Activated naive CD4-positive, alpha-beta T cell treated with anti-CD3 and anti-CD28 coated beads, Interleukin-2, amount 50 U/mL, for 24 hours (primary cell): ENCODE results near the gene PRKD2.
"Not testable (repeated sequence)": the region's sequence is repeated elsewhere in the genome, so short reads cannot be mapped to it uniquely, and the experiment has no call there.

ENCODE experiments used
- H3K27ac Mint-ChIP-seq: one replicate; pipeline ENCODE4 v1.8.0; 2021; ENCODE audit warnings: mild to moderate bottlenecking, mixed read lengths
- H3K27me3 Mint-ChIP-seq: one replicate; pipeline ENCODE4 v1.8.0; 2021; ENCODE audit warnings: mixed read lengths
- H3K36me3 Mint-ChIP-seq: one replicate; pipeline ENCODE4 v1.8.0; 2021; ENCODE audit warnings: mixed read lengths
- H3K4me1 Mint-ChIP-seq: one replicate; pipeline ENCODE4 v1.8.0; 2021; ENCODE audit warnings: mixed read lengths
- H3K4me3 Mint-ChIP-seq: one replicate; pipeline ENCODE4 v1.8.0; 2021; ENCODE audit warnings: mild to moderate bottlenecking, mixed read lengths
- H3K9me3 Mint-ChIP-seq: one replicate; pipeline ENCODE4 v1.8.0; 2021; ENCODE audit warnings: mixed read lengths

The PRKD2 gene

DNA sequence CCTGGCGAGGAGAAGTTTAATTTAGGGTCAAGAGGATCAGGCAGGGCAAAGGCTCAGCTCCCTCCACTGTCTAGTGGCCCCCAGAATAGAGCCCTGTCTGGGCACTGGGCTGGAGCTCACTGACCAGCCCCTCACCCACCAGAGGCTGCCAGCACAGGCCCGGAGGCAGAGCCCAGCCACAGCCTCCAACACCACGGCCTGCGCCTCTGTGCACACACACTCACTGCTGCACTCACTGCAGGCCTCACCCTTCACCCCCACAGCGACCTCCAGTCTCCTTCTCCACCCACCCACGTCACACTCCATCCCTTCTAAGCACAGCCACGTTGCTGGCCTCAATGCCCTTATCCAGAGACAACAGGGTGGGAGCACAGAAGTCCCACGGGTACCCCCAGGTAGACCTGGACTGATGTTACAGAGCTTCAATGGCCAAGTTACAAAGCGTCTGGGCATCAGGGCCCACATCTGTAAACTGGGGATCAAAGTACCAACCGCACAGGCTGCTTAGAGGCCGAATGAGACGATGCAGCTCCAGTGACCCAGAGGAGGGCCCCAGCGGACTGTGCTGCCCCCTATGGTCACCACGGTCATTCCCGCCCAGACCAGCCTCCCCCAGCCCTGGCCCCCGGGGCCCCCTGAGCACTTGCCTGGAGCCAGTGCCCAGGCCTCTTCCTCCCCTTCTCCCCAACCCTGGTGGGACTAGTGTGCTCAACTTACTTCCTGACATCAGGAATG, 4.5 kb upstream of the PRKD2 start:
- no peaks in the 10 kb centered on the region for H3K27me3 Mint-ChIP-seq
- peaks cover 29% of the 10 kb centered on the region for H3K4me1 Mint-ChIP-seq
- H3K36me3 Mint-ChIP-seq: peaks cover 7% of the 10 kb centered on the region
- H3K4me3 Mint-ChIP-seq: no peak overlapping the region
- H3K9me3 Mint-ChIP-seq: no peaks in the 10 kb centered on the region
- H3K27ac Mint-ChIP-seq: no peak overlapping the region

- peak overlapping the region; percentile 59 for H3K27ac Mint-ChIP-seq
- no peaks in the 10 kb centered on the region for H3K9me3 Mint-ChIP-seq
- H3K4me3 Mint-ChIP-seq: no peak overlapping the region
- H3K4me1 Mint-ChIP-seq: peaks cover 30% of the 10 kb centered on the region
- peaks cover 3% of the 10 kb centered on the region for H3K36me3 Mint-ChIP-seq
- no peaks in the 10 kb centered on the region for H3K27me3 Mint-ChIP-seq
Measured at GRCh38 chr19:46720503-46721239, 3.8 kb upstream of the PRKD2 start.

DNA sequence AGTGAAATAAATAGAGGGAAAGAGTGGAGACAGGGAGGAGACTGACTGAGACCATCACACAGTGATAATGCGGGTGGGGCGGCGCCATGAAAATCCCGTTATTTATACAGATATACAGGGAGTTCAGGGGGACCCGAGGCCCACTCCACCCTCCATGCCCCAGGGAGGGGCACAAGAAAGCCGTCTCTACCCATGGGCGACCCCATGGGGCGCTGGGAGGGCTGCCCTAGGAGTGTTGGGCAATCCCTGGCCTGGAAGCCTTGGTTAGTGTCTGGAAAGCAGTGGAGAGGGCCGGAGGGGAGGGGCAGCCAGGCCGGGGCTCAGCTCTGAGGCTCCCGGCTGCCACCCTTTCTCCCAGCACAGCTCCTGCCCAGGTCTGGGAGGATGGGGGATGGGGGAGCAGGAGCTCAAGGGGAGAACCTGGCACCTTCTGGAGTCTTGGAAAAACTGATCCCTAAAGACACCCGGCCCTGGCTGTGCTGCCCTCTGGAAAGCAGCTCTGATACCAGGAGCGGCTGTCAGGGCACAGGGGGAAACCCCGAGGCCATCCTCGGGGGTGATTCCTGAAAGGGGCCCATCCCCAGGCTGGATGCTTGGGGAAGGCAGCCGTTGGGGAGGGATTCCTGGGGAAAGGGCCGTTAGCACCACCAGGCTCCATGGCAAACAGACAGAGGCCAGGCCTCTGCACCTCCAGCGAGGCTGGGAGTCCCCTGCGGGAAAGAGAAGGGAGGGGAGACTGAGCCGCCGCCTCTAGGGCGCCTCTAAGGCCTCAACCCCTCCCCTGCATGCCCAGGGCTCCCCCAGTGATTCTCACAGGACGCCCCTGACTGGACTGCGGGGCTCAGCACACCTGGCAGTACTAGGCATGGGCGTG, 3.0 kb upstream of the PRKD2 start:
- Mint-ChIP-seq H3K4me3 (no peak overlapping the region), H3K9me3 (no peaks in the 10 kb centered on the region), H3K27ac (peak overlapping the region; percentile 86), H3K36me3 (peaks cover 3% of the 10 kb centered on the region), H3K27me3 (no peaks in the 10 kb centered on the region), H3K4me1 (peaks cover 36% of the 10 kb centered on the region)

DNA sequence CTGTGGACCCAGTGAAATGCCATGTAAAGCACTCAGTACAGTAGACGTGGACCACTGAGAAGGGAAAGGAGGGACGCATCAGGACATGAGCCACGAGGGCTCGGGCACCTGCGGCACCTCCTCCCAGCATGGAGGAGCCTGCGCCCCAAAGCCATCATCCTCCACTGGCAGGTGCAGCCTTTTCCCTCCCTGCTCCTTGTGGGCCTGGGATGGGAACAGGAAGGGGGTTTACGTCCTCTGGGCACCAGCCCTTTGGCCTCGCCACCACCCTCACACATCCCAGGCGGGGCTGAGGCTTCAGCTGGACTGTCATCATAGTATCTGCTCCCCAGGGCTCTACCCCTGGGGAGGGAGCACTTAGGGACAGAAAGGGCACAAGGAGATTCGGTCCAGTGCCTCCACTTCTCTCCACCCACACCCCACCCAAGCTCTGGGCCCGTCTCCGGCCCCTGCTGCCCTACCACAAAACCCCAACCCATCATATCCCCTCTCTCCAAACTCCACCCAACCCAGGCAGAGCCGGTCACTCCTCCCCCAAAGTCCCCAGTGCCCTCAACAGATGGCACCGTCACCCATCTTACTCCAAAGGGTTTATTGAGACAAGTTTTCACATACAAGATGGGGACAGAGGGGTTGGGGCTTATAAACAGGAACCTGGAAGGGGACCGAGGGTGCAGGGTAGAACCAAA, 2.2 kb upstream of the PRKD2 start:
- Mint-ChIP-seq H3K27me3 (no peaks in the 10 kb centered on the region), H3K36me3 (peaks cover 2% of the 10 kb centered on the region), H3K4me1 (peaks cover 36% of the 10 kb centered on the region), H3K27ac (peak overlapping the region; percentile 86), H3K9me3 (no peaks in the 10 kb centered on the region), H3K4me3 (peak overlapping the region; percentile 23)

- peaks cover 2% of the 10 kb centered on the region for H3K36me3 Mint-ChIP-seq
- H3K4me1 Mint-ChIP-seq: peaks cover 42% of the 10 kb centered on the region
- H3K4me3 Mint-ChIP-seq: peak overlapping the region; percentile 96
- H3K27ac Mint-ChIP-seq: peak overlapping the region; percentile 90
- no peaks in the 10 kb centered on the region for H3K9me3 Mint-ChIP-seq
- H3K27me3 Mint-ChIP-seq: no peaks in the 10 kb centered on the region
Measured at GRCh38 chr19:46718157-46718933, 1.4 kb upstream of the PRKD2 start.

DNA sequence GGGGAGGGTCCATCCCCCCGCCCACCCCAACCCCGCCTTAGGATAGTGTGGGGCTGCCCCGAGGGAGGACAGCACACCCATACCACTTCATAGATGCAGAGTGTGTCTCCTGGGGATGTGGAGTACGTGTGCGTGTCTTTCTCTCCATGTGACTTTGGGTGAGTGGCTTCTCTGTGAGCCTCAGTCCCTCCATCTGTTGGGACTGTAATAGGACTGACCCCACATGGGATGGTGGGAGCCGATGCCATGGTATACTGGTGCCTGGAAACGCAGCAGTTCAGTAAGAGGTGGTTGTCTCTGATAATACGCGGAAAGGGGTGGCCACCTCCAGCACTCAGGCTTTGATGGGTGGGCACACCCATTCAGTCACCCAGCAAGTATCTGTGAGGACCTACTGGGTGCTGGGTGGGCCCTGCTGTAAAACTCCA, 816 bp upstream of the PRKD2 start:
- Mint-ChIP-seq H3K4me1 (peaks cover 47% of the 10 kb centered on the region), H3K9me3 (no peaks in the 10 kb centered on the region), H3K27me3 (no peaks in the 10 kb centered on the region), H3K27ac (peak overlapping the region; percentile 90), H3K36me3 (peaks cover 2% of the 10 kb centered on the region), H3K4me3 (peak overlapping the region; percentile 96)

GRCh38 chr19:46716672-46717033, 261 bp downstream of the PRKD2 start:
- Mint-ChIP-seq H3K27ac (peak overlapping the region; percentile 93), H3K9me3 (no peaks in the 10 kb centered on the region), H3K36me3 (peaks cover 2% of the 10 kb centered on the region), H3K4me1 (peaks cover 49% of the 10 kb centered on the region), H3K27me3 (no peaks in the 10 kb centered on the region), H3K4me3 (peak overlapping the region; percentile 96)

DNA sequence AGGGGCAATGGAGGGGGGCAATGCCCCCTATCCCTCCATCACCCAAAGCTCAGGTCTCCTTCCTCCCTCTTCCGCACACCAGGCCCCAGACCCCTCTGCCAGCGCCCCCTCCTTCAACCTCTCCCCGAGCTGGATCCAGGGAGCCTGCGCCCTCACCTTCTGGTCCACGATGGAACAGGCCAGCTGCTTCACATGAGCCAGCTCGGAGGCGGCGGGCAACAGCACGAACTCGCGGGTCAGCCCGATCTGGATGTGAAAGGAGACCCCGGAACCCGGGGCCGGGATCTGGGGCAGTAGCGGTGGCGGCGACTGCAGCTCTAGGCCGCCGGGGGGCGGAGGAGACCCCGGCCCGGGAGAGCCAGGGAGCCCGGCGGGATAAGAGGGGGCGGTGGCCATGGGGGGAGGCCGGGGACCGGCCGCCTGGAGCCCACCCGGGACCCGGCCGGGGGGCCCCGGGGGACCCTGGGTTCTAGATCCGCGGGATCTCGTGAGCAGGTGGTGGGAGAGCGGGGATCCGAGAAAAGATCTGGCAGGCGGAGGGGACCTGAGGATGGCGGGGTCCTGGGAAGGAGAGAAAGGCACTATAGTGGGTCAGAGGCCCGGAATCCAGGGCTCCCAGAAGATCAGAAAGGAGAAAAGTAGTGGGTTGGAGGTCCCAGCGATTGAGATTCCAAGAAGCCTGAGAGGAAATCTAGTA, 791 bp downstream of the PRKD2 start:
- peak overlapping the region; percentile 96 for H3K4me3 Mint-ChIP-seq
- H3K27ac Mint-ChIP-seq: peak overlapping the region; percentile 93
- H3K9me3 Mint-ChIP-seq: no peaks in the 10 kb centered on the region
- peaks cover 49% of the 10 kb centered on the region for H3K4me1 Mint-ChIP-seq
- peaks cover 2% of the 10 kb centered on the region for H3K36me3 Mint-ChIP-seq
- H3K27me3 Mint-ChIP-seq: no peaks in the 10 kb centered on the region

DNA sequence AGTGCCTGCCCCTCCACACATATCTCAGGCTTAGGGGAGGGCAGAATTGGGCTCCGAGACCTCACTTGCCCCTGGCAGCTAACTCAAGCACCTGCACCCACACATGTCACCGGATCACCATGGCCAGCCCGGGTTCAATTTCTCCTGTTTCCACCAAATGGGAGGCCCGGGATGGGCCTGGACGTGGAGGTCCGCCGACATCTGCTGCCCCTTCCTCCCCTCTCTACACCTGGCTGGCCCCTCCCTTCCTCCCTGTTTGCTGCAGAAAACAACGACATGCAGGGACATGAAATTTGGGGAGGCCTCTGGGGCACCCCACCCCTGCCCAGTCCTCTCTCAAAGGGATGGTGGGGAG, 1.3 kb downstream of the PRKD2 start:
- peak overlapping the region; percentile 96 for H3K4me3 Mint-ChIP-seq
- peaks cover 3% of the 10 kb centered on the region for H3K36me3 Mint-ChIP-seq
- H3K27me3 Mint-ChIP-seq: no peaks in the 10 kb centered on the region
- peak overlapping the region; percentile 84 for H3K27ac Mint-ChIP-seq
- peaks cover 45% of the 10 kb centered on the region for H3K4me1 Mint-ChIP-seq
- no peaks in the 10 kb centered on the region for H3K9me3 Mint-ChIP-seq

DNA sequence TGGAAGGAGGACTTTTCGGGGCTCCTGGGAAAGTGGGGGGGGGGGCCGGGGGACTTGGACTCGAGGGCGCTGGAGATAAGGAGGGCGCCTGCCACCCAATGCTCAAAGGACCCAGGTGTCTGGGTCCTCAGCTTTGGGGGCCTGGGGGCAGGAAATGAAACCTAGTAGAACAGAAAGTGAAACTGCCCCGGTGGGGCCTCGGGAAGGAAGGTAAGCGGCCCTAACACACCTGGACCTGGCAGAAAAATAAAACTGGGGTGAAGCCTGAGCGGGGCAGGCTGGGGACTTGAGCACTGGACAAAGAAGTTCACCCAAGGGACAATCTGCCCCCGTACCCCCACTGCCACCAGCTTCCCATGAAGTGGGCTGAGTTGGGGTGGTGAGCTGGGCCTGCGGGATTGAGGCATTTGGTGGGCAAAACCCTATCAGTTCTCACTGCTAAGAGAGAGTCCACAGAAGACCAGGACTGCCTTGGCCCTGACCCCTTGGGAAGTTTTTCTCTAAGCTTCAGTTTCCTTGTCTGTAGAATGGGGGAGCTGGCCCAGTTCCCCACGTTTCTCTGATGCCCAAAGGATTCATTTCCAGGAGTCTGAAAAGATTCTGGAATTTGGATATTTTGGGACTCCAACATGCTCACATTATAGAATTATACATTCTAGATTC, 2.3 kb downstream of the PRKD2 start:
- Mint-ChIP-seq H3K9me3 (no peaks in the 10 kb centered on the region), H3K27ac (peak overlapping the region; percentile 97), H3K4me1 (peaks cover 45% of the 10 kb centered on the region), H3K27me3 (no peaks in the 10 kb centered on the region), H3K4me3 (peak overlapping the region; percentile 96), H3K36me3 (peaks cover 3% of the 10 kb centered on the region)

GRCh38 chr19:46713781-46714443, 3.0 kb downstream of the PRKD2 start:
- Mint-ChIP-seq H3K27me3 (no peaks in the 10 kb centered on the region), H3K27ac (peak overlapping the region; percentile 87), H3K4me1 (peaks cover 38% of the 10 kb centered on the region), H3K9me3 (no peaks in the 10 kb centered on the region), H3K36me3 (peaks cover 1% of the 10 kb centered on the region), H3K4me3 (peak overlapping the region; percentile 96)

GRCh38 chr19:46712768-46713338, 4.1 kb downstream of the PRKD2 start:
- not testable (repeated sequence) for H3K27me3 Mint-ChIP-seq, H3K9me3 Mint-ChIP-seq, H3K36me3 Mint-ChIP-seq
- Mint-ChIP-seq H3K27ac (peak overlapping the region; percentile 87), H3K4me1 (peaks cover 27% of the 10 kb centered on the region), H3K4me3 (peak overlapping the region; percentile 96)

GRCh38 chr19:46710687-46711086, 6.2 kb downstream of the PRKD2 start:
- Mint-ChIP-seq H3K9me3 (no peaks in the 10 kb centered on the region), H3K36me3 (peaks cover 1% of the 10 kb centered on the region), H3K27me3 (no peaks in the 10 kb centered on the region), H3K4me1 (peaks cover 27% of the 10 kb centered on the region), H3K4me3 (no peak overlapping the region), H3K27ac (no peak overlapping the region)
